ENCODE results near the gene SLC4A9. TPM values are rescaled to one million over a fixed set of nuclear protein-coding genes. Genes with fewer than 3 reads are reported as not detected.

Gene SLC4A9
- not detected in 2 replicates for total RNA-seq (ENCODE audit: low replicate concordance)

DNA sequence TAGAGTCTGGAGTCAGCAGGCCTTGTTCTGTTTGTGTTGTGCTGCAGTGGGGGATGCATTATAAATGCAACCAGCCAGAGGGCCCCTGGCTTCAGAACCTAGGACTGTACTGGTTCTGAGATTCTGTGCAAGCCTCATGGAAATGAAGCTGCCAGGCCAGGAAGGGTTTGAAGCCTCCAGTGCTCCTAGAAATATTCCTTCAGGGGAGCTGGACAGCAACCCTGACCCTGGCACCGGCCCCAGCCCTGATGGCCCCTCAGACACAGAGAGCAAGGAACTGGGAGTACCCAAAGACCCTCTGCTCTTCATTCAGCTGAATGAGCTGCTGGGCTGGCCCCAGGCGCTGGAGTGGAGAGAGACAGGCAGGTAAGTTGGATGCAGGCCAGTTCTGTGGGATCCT is at the start of gene SLC4A9:
TSS of gene SLC4A9 (plus strand) at position 94 of the 400 bp plus-strand sequence. CDS start at position 137, 43 bp downstream.

GRCh38 chr5:140346348-140347221 is 13.4 kb upstream of the SLC4A9 start, which contains the start of gene HBEGF:
Gene HBEGF (minus strand): TSS chr5:140346603. CDS start chr5:140346328, 275 bp downstream.

GRCh38 chr5:140401362-140402257 is 41.6 kb downstream of the SLC4A9 start, which contains the start of gene ANKHD1:
Gene ANKHD1 (plus strand): TSS chr5:140401833. CDS start chr5:140401968, 135 bp downstream.

Other genes starting within 250 kb of the SLC4A9 start
- 21.7 and 45.7 TPM in 2 replicates for gene PURA, start 246.1 kb upstream of the SLC4A9 start, total RNA-seq (ENCODE audit: low replicate concordance)
- 9.3 and 9.5 TPM in 2 replicates for gene IGIP, start 234.3 kb upstream of the SLC4A9 start, total RNA-seq (ENCODE audit: low replicate concordance)
- gene CYSTM1, start 185.0 kb upstream of the SLC4A9 start, total RNA-seq (ENCODE audit: low replicate concordance) = 17.2 and 21.9 TPM in 2 replicates
- gene PFDN1, start 57.1 kb upstream of the SLC4A9 start, total RNA-seq (ENCODE audit: low replicate concordance) = 21.6 and 48.4 TPM in 2 replicates
- 1.3 and 12.0 TPM in 2 replicates for gene HBEGF, start 13.6 kb upstream of the SLC4A9 start, total RNA-seq (ENCODE audit: low replicate concordance)
- 46.5 and 61.1 TPM in 2 replicates for gene ANKHD1, start 41.6 kb downstream of the SLC4A9 start, total RNA-seq (ENCODE audit: low replicate concordance)
- gene EIF4EBP3, start 187.5 kb downstream of the SLC4A9 start, total RNA-seq (ENCODE audit: low replicate concordance) = 0.90 and 3.7 TPM in 2 replicates
- 18.5 and 69.7 TPM in 2 replicates for gene SRA1, start 197.3 kb downstream of the SLC4A9 start, total RNA-seq (ENCODE audit: low replicate concordance)
- gene APBB3, start 204.4 kb downstream of the SLC4A9 start, total RNA-seq (ENCODE audit: low replicate concordance) = 22.9 and 38.1 TPM in 2 replicates
- 16.8 and 29.5 TPM in 2 replicates for gene SLC35A4, start 204.6 kb downstream of the SLC4A9 start, total RNA-seq (ENCODE audit: low replicate concordance)

All from smooth muscle cell of the coronary artery (primary cell).